DMS53 treated with DMSO at 0.1 percent for 48 hours (cell line): Measurements from ENCODE around the gene SH3RF3.
"Not testable (repeated sequence)": the region's sequence is repeated elsewhere in the genome, so short reads cannot be mapped to it uniquely, and the experiment has no call there.

Source experiments
- DNase-seq: peaks from one replicate; lab custom pipeline; 2025; ENCODE audit not compliant: unreplicated experiment; lab: John Stamatoyannopoulos, UW

SH3RF3 gene

DNA sequence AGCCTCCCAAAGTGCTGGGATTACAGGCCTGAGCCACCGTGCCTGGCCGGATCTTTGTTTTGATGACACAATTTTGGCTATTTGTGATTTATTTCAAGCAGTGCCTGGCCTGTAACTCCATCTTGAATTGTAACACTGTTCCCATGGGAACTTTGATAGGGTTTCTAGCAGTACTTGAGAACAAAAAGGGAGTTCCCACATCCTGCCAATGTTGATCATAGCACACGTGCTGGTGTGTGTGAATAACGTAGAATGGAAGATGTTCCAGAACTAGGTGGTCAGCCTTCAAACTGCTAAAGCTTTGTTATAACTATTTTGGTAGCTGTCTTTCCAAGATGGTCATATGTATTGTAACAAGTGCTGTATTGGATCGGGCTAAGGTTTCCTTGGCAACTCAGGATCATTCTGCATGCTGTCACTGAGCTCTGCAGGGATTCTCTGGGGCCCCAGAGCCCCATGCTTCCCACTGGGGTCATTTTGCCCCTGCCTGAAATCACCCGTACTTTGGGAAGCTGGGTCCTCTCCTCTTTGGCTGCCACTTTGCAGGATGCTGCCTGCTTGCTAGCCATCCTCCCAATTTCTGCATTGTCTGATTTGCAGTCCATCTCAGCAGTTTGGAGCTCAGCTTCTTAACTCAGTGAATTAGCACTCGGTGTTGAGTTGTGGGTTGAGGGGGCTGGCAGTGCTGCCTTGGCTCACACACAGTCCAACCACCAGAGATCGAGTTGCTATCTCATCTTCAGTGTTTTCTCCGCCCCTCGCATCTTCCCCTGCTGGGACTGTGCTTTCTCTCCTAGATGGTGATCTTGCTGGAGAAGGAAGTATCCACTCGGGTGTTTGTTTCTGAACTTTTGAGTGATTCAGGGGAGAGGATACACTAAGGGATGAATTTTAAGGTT, 26.8 kb downstream of the SH3RF3 start:
- DNase-seq = no peak

DNA sequence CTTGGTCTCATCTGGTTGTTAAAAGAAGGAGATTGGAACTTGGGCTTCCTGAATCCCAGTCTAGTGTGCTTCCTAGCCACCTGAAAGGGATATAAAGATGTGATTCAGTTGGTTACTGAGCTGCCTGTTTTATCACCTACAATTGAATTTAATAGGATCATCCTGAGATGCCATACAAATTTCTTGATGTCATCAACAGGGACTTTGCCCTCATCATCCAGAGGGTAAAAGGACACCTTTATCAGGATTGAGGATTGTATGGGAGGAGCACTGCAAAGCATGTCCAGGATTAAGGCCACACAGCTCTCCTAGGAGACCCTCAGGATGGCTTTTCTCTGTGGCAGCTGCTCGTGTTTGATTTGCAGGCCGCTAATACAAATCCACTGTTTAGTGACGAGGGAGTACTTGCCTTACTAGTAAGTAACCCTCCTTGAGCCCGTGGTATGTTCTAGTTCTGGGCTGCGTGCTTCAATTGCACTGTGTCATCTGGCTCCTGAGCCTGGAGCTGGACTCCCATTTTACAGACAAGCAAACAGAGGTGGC, 28.6 kb downstream of the SH3RF3 start:
- no peak for DNase-seq

- DNase-seq = no peak
Measured at GRCh38 chr2:109158237-109158636, 29.2 kb downstream of the SH3RF3 start.

DNA sequence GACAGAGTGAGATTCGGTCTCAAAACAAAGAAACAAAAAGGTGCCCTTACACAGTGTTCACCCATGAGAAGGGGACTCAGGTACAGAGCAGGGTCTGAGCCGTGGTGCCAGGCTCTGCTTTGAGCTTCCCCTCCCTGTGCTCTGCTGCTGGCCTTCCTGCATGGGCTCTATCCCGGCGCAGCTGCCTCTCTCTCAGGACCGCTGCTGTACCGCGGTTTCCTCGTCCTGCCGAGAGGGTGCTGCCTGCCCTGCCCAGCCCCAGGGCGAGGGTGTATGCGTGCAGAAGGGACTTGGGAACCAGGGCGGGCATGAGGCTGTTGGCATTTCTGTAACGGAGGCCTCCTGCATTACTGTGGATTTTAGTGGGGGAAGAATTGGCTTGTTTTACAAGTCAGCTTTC, 30.1 kb downstream of the SH3RF3 start:
- DNase-seq = no peak

GRCh38 chr2:109160714-109161440, 31.9 kb downstream of the SH3RF3 start:
- no peak for DNase-seq

- not testable (repeated sequence) for DNase-seq
Measured at GRCh38 chr2:109162367-109162766, 33.4 kb downstream of the SH3RF3 start.

DNA sequence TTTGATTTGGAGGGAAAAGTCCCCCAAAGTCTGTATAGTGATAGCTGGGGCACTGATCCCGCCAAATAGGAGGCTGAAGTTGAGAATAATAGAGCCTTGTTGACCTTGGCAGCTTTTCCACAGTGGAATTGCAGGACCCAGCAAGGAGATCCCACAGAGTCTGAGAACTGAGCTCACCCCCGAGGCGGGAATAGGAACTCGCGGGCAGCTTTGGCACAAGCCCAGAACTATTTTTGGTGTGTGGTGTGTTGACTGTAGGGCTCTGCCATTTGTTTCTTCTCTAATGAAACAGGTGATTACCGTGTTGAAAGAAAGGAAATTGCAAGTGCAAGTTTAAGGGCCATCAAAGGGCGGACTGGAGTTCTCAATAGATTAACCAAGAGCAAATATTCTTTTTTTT, 34.0 kb downstream of the SH3RF3 start:
- peak; percentile 74 for DNase-seq

DNA sequence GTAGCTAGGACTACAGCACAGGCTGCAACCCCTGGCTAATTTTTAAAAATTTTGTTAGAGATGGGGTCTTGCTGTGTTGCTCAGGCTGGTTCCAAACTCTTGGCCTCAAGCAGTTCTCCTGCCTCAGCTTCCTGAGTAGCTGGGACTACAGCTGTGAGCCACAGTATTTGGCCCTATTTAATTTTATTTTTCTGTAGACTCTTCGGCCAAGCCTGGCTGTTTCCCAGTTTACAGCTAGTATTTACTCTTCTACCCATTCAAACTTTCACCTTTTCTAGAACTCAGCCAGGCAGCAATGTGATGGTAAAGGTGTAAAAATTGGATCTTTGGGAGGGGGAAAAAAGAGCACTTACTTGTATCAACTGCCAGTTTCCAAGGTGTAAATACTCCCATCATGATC, 35.3 kb downstream of the SH3RF3 start:
- DNase-seq = no peak

GRCh38 chr2:109164739-109165221, 35.8 kb downstream of the SH3RF3 start:
- DNase-seq = no peak

GRCh38 chr2:109166811-109167210, 37.8 kb downstream of the SH3RF3 start:
- no peak for DNase-seq

DNA sequence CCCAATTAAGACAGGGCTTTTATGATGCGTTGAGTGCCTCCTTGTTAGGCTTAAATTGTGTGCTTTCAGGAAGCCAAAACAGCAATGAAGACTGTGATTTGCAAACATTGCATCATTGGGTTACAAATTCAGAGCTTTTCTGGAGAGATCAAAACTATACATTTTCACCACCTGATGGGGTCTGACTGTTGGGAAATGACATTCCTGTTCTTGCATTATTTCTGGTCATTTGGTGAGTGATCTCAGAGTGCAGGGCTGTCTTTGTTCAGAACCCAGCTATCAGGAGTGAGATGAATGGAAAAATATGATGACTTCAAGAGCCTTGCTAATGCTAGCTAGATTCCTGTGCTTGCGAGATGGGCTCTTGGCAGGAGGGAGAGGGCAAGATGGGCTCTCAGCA, 39.1 kb downstream of the SH3RF3 start:
- DNase-seq = peak; percentile 64

DNA sequence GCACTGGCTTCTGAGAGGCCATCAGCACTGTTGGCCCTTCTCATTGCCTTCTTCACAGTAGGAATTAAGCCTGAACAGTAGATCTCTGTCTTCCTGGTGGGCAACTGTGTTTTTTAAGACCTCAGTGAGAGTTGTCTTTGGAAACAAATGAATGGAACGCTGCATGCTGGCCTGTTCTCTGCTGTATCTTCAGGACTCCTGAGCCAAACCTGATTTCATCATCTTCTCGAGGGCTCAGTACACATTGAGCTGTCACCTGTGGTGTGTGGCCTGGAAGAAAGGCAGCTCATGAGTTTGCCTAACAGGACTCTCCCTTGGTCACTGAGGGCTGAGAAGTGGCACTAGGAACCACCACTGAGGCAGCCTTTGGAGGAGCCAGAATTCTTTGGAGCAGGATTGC, 39.7 kb downstream of the SH3RF3 start:
- DNase-seq = peak; percentile 82

DNA sequence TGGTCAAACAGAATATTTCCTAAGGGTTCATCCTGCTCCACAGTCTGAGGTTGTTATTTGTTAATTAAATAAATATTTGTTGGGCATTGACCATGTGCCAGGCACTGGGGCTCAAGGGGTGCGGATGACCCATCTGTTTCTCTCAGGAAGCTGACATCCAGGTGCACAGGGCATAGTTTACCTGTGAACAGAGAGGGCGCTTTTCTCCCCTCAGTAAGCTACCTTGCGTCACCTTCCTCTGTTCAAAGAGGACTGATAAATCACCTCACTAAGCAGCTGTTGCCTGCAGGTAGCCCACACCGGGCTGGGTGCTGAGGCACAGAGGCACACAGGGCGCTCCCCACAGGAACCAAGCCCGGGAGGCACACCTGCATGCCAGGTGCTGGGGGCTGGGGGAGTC, 41.6 kb downstream of the SH3RF3 start:
- peak; percentile 99 for DNase-seq

GRCh38 chr2:109171444-109172334, 42.7 kb downstream of the SH3RF3 start:
- DNase-seq = peak; percentile 69

DNA sequence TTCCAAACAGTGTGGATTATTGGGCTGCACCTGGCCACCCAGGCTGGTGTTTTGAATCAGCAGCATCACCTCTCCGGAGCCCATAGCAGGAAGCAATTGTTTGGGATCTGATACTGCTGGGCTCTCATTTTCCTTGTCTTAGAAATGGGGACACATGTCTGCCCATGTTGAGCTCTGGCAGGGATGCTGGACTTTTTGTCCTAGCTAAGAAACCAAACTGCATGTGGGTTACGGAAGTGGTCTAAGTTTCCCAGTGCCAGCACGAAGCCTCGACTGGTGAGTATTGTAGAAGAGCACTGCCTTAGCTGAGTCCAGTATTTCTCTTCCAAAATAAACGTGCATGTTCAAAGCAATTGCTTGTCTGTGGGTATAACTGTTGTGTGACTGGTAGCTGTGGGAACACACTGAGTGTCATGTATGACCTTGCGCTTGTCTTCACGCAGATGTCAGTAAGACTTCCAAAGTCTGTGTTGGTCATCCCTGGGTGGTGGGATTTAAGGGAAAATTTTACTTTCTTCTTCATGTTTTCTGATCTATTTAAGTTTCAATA, 43.6 kb downstream of the SH3RF3 start:
- peak; percentile 55 for DNase-seq

GRCh38 chr2:109173311-109174171, 44.5 kb downstream of the SH3RF3 start:
- DNase-seq = peak; percentile 34

DNA sequence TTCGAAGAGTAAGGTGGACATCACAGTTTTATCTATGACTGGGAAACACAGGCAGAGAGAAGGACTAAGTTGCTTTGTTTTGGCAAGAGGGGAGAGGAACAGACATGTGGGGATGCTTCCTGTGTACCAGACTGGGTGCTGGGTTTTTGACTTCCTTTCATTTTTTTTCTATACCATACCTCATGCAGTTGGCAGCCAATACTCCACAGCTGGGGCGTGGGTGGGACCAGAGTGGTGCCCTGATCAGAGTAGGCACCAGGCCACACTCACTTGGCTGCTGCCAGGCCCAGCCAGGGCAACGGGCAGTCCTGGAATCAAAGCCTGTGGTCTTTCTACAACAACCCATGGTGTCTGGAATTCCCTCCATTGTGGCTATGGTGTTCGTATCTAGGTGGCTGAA, 45.2 kb downstream of the SH3RF3 start:
- no peak for DNase-seq

- DNase-seq = no peak
Measured at GRCh38 chr2:109174626-109175349, 45.8 kb downstream of the SH3RF3 start.

- DNase-seq = peak; percentile 99
Measured at GRCh38 chr2:109175350-109175678, 46.3 kb downstream of the SH3RF3 start.
